GM23338 (cell line): ENCODE results near the gene STRBP.

Experiments
- CREB1 ChIP-seq: fragments of 250-450 bp; sonication (Bioruptor Pico); IDR thresholded peaks from 2 replicates; pipeline ENCODE4 v1.5.0; 2020; ENCODE audit warnings: low read depth, mild to moderate bottlenecking, moderate library complexity
- CTCF ChIP-seq, 2 experiments: fragments of 200-600 bp in 1 of 2; sonication (generic) in 1 of 2; conservative IDR thresholded peaks; 2 replicates each; pipeline versions ENCODE4 v1.5.1 to v1.6.1; 2016 to 2017; ENCODE audit warnings: antibody characterized with exemption in 2 of 2, low read depth in 2 of 2, mild to moderate bottlenecking in 2 of 2, moderate library complexity in 1 of 2
- ETS1 ChIP-seq: IDR thresholded peaks from 2 replicates; pipeline ENCODE4 v1.6.1; 2016; ENCODE audit warnings: antibody characterized with exemption
- EZH2 ChIP-seq: fragments of 200-600 bp; sonication (generic); IDR thresholded peaks from one replicate; pipeline ENCODE4 v1.8.0; 2017; ENCODE audit warnings: antibody characterized with exemption, mild to moderate bottlenecking, low read depth; ENCODE audit not compliant: unreplicated experiment
- EZH2phosphoT487 ChIP-seq: fragments of 200-600 bp; sonication (generic); IDR thresholded peaks from one replicate; pipeline ENCODE4 v1.8.1; 2018; ENCODE audit warnings: antibody characterized with exemption; ENCODE audit not compliant: unreplicated experiment
- JUNB ChIP-seq: IDR thresholded peaks from one replicate; pipeline ENCODE4 v1.6.1; 2016; ENCODE audit warnings: antibody characterized with exemption; ENCODE audit not compliant: unreplicated experiment
- NANOG ChIP-seq: IDR thresholded peaks from 2 replicates; pipeline ENCODE4 v1.6.1; 2016; ENCODE audit warnings: antibody characterized with exemption, borderline replicate concordance
- POLR2AphosphoS5 ChIP-seq: IDR thresholded peaks from 2 replicates; pipeline ENCODE4 v1.6.1; 2016; ENCODE audit warnings: antibody characterized with exemption, low read depth
- REST ChIP-seq: IDR thresholded peaks from one replicate; pipeline ENCODE4 v1.6.1; 2018; ENCODE audit warnings: antibody characterized with exemption; ENCODE audit not compliant: unreplicated experiment
- STAT1 ChIP-seq: IDR thresholded peaks from one replicate; pipeline ENCODE4 v1.6.1; 2016; ENCODE audit warnings: antibody characterized with exemption; ENCODE audit not compliant: unreplicated experiment
- ZNF114 ChIP-seq: fragments of 250-450 bp; sonication (Bioruptor Pico); IDR thresholded peaks from 2 replicates; pipeline ENCODE4 v1.5.0; 2020; ENCODE audit warnings: mild to moderate bottlenecking, moderate library complexity
- ZNF331 ChIP-seq: fragments of 250-450 bp; sonication (Bioruptor Pico); IDR thresholded peaks from 2 replicates; pipeline ENCODE4 v1.5.0; 2020; ENCODE audit warnings: low read depth, mild to moderate bottlenecking, moderate library complexity
- ZNF462 ChIP-seq: fragments of 250-450 bp; sonication (Bioruptor Pico); IDR thresholded peaks from 2 replicates; pipeline ENCODE4 v1.5.0; 2020; ENCODE audit warnings: mild to moderate bottlenecking, moderate library complexity

GRCh38 chr9:123120953-123121352 is 147.4 kb downstream of the STRBP start:
- no peak for TF ChIP-seq CREB1 (CRISPR knock-in tag)
- no peak for TF ChIP-seq CTCF (conservative IDR thresholded peaks at IDR 0.05; ENCODE audit: low read depth in 2 of 2)
- no peak for TF ChIP-seq ETS1
- TF ChIP-seq EZH2 = no peak
- no peak for TF ChIP-seq EZH2phosphoT487
- no peak for TF ChIP-seq POLR2AphosphoS5
- no peak for TF ChIP-seq NANOG
- no peak for TF ChIP-seq ZNF331 (CRISPR knock-in tag)
- no peak for TF ChIP-seq REST
- TF ChIP-seq JUNB = no peak
- no peak for TF ChIP-seq ZNF462 (CRISPR knock-in tag)
- TF ChIP-seq ZNF114 (CRISPR knock-in tag) = no peak
- TF ChIP-seq STAT1 = no peak
